Measurements from ENCODE around the gene ANP32B.
"Not testable (repeated sequence)": the region's sequence is repeated elsewhere in the genome, so short reads cannot be mapped to it uniquely, and the experiment has no call there.

ANP32B gene

DNA sequence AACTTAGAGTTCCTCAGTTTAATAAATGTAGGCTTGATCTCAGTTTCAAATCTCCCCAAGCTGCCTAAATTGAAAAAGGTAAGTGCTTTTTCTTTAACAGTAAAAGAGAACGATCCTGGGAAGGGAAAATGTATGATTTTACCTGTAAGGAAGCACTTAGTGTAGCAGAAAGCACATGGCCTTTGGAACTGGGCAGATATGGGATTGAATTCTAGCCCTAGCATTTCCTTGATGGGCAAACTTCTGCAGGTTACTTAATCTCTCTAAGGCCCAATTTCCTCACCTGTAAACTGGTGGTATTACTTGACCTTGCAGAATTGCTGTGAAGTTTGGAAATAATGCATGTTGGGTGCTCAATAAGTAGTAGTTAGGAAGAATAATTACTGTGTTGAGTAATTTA, 11.6 kb downstream of the ANP32B start:
- no peak for FAIRE-seq

DNA sequence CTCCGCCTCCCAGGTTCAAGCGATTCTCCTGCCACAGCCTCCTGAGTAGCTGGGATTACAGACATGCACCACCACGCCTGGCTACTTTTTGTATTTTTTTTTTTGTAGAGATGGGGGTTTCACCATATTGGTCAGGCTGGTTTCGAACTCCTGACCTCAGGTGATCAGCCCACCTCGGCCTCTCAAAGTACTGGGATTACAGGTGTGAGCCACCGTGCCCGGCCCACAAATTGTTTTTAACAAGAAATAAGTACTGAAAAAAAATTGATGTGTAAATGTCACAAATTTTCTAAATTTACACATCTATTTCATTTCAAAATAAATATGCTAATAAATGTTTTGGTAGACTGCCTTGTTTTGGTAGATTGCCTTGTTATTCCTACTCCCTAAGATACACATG, 13.5 kb downstream of the ANP32B start:
- FAIRE-seq: not testable (repeated sequence)

DNA sequence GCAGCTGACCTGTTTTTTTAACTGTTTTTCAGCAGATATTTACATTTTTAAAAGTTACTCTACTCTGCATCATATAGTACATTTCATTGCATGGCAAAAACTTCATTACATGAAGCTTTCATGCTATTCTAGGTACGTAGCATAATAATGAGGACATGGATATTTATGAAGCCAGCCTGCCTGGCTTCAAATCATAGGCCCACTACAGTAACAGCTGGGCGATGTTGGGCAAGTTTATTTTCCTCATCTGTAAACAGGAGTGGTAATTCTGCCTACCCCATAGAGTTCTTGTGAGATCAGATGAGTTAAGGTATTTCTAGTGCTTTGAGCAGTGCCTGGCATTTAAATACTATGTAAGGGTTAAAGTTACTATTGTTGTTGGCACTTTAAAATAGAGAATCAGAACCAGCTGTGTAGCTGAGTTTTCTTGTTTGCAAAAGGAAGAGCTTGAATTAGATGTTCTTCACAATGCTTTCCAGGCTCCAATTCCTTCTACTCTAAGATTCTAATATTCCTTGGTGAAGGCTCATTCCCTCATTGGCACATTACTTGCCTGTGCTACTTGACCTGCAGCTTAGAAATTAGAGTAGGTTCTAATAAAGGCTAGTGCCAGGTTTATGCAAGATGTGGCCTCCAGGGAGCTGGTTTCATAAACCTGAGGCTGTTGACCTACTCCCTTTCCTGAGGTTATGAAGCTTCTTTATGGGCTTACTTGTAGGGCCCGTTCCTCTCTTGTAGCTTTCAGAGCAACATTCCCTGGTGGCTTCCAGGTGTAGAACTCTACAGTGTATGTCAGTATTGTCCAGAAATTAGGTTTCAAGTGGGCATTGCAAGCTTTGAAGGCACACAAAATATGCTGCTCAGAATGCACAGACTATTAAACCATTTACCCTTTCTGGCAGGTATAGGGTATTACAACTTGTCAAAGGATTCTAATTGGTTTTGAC, 14.5 kb downstream of the ANP32B start:
- FAIRE-seq: no peak

DNA sequence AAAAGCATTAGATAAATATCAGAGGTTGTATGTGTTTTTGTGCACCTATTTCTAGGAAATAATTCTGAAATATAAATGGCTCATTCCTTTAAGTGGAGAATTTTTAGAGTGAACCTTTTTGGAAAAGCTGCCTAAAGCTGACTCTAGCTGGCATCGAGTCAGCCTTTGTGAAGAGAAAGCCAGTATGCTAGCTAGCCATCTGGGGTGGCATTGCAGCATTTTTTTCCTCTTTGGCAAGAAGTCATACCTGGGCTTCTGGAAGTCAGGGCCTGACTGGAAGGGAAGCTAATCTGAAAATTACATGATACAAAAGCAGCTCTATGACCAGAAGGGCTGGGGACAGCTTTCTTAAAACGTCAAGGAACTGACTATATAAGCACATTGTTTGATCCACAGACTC, 19.7 kb downstream of the ANP32B start:
- no peak for FAIRE-seq

DNA sequence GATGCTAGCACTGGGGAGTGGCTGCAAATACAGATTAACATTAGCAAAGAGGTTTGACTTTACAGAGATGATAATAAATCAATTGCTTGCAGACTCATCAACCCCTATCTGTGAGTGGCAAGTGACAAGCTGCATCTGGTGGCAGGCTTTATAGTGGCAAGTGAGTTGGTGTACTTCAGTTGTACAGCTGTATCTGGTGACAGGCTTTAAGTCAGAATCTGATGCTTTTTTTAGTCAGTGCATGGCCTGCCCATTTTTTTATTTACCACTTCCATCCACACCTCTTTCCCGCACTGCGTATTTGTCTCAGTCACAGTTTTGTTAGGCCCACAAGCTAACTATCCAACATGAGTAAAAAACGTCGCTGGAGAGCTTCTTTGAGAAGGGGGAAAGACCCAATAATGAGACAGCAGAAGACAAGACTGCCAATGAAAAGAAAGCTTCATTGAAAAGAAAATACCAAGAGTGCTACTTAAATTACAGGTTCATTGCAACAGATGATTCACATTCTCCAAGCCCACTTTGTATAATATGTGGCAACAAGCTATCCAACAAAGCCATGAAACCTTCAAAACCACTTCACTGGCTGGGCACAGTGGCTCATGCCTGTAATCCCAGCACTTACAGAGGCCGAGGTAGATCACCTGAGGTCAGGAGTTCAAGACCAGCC, 23.1 kb downstream of the ANP32B start:
- FAIRE-seq: no peak

DNA sequence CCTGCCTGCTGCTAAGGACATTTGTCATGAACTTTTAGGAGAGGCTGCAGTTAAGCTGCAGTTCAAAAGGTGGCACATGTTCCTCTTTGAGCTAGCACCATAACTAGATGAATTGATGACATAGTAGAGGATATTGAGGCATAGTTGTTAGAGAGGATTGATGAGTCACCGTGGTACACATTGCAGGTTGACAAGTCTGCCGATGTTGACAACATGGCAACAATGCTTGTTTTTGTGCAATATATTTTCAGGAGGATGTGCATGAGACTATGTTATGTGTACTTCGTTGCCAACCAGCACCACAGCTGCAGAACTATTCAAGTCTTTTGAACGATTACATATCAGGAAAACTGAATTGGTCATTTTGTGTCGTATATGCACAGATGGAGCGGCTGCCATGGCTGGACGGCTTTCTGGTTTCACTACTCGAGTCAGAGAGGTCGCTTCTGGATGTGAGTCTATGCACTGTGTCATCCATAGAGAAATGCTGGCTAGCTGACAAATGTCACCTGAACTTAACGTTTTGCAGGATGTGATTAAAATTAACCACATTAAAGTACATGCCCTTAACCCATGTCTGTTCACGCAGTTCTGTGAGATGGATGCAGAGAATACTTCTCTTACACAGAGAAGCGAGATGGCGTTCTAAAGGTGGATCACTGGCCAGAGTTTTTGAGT, 24.2 kb downstream of the ANP32B start:
- no peak for FAIRE-seq

DNA sequence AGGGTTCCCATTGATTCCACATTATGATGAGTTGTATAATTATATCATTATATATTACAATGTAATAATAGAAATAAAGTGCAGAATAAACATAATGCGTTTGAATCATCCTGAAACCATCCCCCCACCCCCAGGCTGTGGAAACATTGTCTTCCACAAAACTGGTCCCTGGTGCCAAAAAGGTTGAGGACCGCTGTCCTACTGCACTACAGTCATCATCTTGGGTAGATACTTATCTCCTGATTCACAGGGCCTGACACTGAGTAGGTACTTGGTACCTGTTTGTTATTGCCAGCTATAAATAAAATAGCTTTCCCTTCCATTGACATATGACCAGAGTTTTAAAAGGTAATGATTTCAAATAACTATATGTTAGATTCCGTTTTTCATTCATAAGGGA, 25.6 kb downstream of the ANP32B start:
- no peak for FAIRE-seq

DNA sequence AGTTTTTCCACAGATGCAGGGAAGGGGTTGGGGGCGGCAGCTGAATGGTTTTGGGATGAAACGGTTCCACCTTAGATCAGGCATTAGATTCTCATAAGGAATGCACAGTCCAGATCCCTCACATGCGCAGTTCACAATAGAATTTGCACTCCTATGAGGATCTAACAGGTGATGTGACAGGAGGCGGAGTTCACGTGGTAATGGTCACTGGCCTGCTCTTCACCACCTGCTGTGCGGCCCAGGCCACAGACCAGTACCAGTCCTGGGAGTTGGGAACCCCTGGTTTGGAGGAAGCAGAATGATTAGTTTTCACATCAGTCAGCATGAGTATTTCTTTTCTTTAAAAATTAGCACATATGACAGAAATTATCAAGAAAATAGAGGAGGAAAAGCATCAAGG, 26.3 kb downstream of the ANP32B start:
- no peak for FAIRE-seq

DNA sequence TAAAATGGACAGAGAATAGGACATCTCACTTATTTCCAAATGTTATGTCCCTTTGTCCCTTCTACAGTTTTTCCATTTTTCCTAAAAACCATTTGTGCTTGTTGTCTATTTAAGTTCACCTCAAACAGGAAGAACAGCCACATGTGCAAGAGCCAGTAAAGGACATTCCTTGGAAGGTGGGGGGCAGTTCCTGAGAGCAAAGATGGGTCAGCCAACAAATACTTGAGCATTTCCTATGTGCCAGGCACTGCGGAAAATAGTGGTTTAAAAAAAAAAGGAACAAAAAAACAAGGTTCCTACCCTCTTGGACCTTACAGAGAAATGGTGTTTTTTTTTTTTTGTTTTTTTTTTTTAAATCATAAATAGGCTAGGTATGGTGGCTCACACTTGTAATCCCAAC, 26.8 kb downstream of the ANP32B start:
- FAIRE-seq: no peak

DNA sequence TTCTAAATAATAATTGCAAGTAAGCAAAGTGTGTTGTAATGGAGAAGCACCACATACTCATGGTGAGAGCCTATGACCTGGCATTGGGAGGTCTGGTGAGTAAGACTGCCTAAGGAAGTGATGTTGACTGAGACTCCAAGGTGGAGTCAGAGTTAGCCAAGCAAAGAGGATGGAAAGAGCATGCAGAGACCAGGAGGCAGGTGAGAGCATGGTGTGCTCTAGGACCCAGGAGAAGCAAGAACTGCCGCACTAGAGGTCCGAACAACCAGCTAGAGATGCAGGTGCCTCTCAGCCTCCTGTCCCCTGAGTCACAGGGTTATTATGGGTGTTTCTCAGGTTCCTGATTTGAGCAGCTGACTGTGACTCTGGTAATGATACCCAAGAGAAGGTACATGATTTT, 27.3 kb downstream of the ANP32B start:
- FAIRE-seq: no peak

DNA sequence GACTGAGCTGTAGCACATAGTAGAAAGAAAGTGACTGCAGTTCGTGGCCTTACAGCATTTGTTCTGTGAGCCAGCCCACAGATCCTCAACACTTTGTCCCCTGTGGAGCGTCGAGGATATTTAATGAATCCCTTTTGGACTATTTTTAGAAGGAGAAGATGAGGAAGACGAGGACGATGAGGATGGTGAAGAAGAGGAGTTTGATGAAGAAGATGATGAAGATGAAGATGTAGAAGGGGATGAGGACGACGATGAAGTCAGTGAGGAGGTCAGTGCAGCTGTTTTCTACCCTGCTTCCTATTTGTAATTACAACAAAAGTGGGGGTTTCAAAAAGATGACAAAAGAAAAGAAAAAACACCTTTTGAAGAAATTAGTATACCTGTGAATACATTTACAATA, 28.0 kb downstream of the ANP32B start:
- FAIRE-seq: no peak

DNA sequence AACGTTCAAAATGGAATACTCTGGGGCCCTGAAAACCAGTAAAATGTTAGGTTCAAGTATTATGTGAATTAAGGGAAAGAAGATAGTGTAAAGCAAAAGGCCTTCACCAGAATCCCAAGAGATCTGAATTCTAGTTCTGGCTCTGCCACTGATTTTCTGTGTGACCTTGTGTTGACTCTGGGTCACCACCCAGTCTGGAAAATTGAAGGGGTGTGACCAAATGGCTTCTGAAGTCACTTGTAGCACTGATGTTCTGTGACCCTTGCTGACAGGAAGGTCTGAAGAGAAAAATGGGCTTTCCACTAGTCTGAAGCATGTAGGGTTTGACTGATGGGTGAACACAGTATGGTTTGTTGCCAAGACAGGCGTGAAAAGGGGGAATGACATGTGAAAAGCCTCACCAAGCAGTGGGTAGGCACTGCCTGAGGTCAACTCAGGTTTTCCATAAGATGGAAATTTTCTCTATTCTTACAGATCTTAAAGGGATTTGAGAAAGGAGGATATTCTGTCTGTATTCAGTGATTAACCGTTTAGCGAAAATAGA, 33.1 kb downstream of the ANP32B start:
- no peak for FAIRE-seq

DNA sequence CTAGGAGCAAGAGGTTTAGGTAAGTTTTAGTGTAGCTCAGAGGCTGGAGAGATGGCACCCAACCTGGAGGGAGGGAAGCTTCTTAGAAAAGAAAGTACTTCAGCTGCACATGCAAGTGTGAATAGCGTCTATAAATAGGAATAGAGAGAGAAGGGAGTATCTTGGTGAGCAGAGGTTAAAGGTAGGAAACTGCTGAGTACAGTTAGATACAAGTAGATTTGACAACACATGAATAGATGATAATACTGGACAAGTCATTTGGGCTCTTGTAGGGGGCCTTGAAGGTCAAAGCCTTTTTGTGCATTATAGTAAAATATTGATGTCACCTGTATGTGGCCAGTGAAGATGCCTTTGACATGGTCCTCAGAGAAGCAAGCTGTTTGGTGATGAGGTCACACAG, 34.2 kb downstream of the ANP32B start:
- no peak for FAIRE-seq

DNA sequence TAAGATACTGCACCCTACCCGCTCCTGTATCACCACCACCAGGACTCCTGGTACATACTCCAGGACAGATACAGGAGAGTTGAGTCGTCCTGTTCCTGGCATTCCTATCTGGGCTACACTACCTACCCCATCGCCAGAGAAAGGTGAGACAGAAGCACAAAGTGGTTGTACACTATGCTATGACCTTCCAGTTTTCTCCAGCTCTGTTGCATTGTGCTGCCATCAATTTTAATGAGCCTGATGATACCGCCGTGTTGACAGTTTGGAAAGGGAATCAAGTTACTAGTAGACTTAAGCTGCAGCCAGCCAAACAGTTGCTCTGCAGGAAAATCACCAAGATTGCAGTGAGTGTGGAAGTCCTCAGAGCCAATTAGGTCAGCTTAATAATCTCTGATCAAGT, 35.2 kb downstream of the ANP32B start:
- FAIRE-seq: no peak

DNA sequence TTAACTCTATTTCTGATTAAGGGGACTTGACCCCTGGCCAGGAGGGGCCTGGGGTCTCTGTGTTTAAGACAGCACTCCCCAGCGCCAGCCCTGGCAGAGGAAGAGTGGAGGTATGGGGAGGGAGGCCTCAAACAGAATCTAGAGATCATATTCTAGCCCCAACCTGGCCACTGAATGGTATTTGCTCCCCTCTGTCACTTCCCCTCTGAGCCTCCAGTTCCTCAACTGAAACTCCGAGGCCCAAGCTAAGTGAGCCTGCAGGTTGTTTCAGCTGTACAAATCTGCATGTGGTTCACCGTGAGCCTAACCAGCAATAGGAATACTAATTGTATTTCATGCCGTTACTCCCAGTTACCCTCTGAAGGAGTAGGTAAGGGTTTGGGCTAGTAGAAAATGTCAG, 36.0 kb downstream of the ANP32B start:
- FAIRE-seq: no peak

DNA sequence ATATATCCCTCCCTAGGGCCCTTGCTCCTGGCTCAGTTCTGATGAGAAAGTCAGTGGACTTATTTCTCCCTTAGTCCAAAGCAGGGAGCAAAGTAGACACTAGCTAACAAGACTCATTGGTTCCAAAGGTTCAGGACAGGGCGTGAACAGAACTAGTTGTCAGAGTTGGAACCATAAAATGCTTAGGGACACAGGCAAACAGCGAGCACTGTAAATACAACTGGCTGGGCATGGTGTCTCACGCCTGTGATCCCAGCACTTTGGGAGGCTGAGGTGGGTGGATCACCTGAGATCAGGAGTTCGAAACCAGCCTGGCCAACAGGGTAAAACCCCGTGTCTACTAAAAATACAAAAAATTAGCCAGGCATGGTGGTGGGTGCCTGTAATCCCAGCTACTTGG, 36.7 kb downstream of the ANP32B start:
- not testable (repeated sequence) for FAIRE-seq

DNA sequence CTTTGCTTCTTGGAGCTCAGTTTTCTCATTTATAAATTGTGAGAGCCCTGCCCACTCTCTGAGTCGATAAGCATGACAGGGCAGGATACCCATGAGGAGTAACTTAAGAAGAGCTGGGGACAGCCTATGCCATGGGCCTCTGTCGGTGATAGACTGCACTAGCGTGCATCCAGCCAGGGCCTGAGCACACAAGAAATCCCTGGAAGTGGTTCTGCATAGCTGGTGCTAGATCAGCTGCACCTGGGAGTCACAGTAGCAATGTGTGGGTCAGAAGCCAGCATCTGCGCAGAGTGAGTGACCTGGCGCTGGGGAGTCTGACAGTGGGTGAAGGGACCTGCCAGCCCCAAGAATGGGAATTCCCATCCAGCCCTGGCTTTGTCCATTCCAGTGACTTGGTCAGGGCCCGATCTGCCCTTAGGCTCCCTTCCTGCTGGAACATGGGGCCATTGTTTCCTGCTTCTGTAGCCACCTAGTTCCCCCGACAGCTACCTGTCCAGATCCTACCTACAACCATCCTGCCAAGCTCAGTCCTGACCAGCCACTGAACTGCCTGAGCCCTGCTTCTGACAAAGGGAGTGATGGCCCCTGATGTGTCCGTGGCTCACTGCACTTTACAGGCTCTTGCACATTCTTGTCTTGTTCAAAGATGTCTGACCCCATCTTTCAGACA, 37.5 kb downstream of the ANP32B start:
- FAIRE-seq: no peak

DNA sequence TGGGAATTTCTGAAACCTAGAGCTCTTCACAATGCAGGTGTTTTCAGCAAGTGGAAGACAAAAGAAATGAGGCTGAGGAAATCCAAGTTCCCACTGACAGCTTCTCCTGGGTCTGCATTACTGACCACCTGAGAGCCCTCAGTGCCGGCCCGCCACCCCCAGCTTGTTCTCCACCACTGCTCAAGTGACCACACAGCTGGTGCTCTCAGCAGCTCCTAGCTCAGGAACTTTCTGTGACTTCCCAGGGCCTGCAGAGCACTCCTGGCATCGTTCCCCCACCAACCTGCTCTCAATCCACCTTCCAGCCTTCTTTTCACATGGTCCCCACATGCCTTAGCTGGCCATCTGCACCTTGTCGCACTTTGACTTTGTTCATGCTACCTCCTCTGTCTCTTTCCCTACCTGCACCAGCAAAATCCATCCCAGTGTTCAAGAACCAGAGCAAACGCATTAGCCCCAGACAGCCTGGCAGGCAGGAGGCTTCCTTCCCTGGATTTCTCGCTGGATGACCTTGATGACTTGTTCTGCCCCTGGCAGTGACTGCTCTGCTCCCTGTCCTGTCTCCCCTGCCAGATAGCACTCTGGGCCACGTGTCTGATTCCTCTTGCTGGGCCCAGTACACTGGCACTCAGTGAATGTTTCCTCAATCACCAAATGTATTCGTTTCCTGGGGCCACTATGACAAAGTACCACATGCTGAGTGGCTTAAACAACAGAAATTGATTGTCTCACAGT, 38.3 kb downstream of the ANP32B start:
- no peak for FAIRE-seq

DNA sequence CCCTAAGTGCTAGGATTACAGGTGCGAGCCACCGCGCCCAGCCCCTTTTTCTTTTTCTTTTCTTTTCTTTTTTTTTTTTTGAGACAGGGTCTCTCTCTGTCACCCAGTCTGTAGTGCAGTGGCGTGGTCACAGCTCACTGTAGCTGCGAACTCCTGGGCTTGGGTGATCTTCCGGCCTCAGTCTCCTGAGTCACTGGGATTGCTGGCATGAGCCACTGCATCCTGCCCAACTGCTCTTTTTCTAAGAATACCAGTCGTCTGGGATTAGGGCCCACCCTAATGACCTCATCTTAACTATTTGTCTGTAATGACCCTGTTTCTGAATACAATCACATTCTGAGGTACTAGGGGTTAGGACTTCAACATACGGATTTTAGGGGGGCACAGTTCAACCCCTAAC, 39.3 kb downstream of the ANP32B start:
- no peak for FAIRE-seq

DNA sequence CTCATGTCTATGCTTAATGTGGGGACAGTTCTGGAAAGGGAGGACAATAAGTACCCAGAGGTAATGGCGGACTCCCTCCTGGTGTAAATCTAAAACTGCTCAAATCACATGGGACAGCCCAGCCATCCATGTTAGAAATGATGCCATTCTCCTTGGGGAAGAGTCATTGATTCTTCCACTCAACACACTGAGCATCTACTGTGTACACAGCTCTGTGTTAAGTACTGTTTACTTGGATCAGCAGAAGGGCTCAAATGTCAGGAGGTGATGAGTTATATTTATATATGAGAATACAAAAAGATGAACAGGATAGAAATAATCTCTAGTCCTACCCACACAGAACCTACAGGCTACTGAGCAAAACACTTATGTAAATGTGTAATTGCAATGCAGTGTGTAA, 41.6 kb downstream of the ANP32B start:
- no peak for FAIRE-seq

DNA sequence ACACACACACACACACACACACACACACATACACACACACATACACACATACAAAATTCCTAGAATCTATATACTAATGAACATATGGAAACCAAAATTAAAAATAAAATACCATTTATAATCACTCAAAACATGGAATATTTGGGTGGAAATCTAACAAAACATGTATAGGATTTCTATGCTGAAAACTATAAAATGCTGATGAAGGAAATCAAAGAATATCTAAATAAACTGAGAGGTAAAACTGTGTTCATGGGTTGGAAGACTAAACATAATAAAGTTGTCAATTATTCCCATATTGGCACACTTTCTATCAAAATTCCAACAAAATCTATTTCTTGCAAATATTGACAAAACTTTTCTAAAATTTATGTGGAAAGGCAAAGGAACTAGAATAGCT, 48.0 kb downstream of the ANP32B start:
- no peak for FAIRE-seq

DNA sequence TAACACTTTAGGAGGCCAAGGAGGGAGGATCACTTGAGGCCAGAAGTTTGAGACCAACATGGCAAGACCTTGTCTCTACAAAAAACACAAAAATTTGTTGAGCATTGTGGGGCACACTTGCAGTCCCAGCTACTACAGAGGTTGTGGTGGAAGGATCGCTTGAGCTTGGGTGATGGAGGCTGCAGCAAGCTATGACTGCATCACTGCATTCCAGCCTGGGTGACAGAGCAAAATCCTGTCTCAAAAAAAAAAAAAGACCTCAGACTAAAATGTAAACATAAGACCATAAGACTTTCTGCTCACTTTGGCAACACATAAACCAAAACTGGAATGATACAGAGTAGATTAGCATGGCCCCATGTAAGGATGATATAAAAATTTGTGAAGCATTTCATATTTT, 48.8 kb downstream of the ANP32B start:
- no peak for FAIRE-seq

Data from endometrium (tissue), 2 donors.